Osteoblast (primary cell): Measurements from ENCODE around the gene CD28. TPM values are rescaled to one million over a fixed set of nuclear protein-coding genes. Genes with fewer than 3 reads are reported as not detected.

Experiments
- DNase-seq: peaks from one replicate; pipeline ENCODE4 v3.0.0; 2011; ENCODE audit warnings: low spot score, mixed read lengths; ENCODE audit not compliant: insufficient read length; ENCODE audit errors: missing footprints
- H2AFZ ChIP-seq: 2 replicates; pipeline ENCODE4 v1.6.0; 2011; ENCODE audit warnings: mild to moderate bottlenecking, low read length
- H3K27ac ChIP-seq: 2 replicates; pipeline ENCODE4 v1.5.1; 2011; ENCODE audit warnings: mild to moderate bottlenecking, low read depth, low read length, moderate library complexity
- H3K27me3 ChIP-seq: 2 replicates; pipeline ENCODE4 v1.6.0; 2012; ENCODE audit warnings: mild to moderate bottlenecking, control low read depth, inconsistent platforms, low read length, moderate library complexity; ENCODE audit not compliant: insufficient read depth
- H3K36me3 ChIP-seq: 2 replicates; pipeline ENCODE4 v1.5.1; 2011; ENCODE audit warnings: mild to moderate bottlenecking, low read length, control low read depth, moderate library complexity; ENCODE audit not compliant: insufficient read depth
- H3K4me1 ChIP-seq: 2 replicates; pipeline ENCODE4 v1.5.1; 2011; ENCODE audit warnings: mild to moderate bottlenecking, low read length, control low read depth, moderate library complexity; ENCODE audit not compliant: insufficient read depth
- H3K4me2 ChIP-seq: 2 replicates; pipeline ENCODE4 v1.6.0; 2011; ENCODE audit warnings: mild to moderate bottlenecking, low read length; ENCODE audit not compliant: insufficient read depth
- H3K4me3 ChIP-seq: fragments of 200-600 bp; sonication (generic); 3 replicates; pipeline ENCODE4 v1.5.1; 2012; ENCODE audit warnings: mild to moderate bottlenecking, low read length, inconsistent platforms; ENCODE audit not compliant: insufficient read depth
- H3K79me2 ChIP-seq: 2 replicates; pipeline ENCODE4 v1.6.0; 2012; ENCODE audit warnings: mild to moderate bottlenecking, low read length, control low read depth, inconsistent platforms; ENCODE audit not compliant: insufficient read depth
- H3K9me3 ChIP-seq: 2 replicates; pipeline ENCODE4 v1.5.1; 2011; ENCODE audit warnings: low read depth, low read length, control low read depth
- H4K20me1 ChIP-seq: 2 replicates; pipeline ENCODE4 v1.6.0; 2012; ENCODE audit warnings: mild to moderate bottlenecking, low read length, control low read depth; ENCODE audit not compliant: insufficient read depth
- CTCF ChIP-seq: IDR thresholded peaks from 2 replicates; pipeline ENCODE4 v1.5.1; 2011; ENCODE audit warnings: mild to moderate bottlenecking, low read depth, low read length, moderate library complexity; ENCODE audit errors: extremely low read depth
- total RNA-seq: library from RNA; depleted of rRNA; stranded (reverse); fragments of >200 nt; gene quantifications from 2 replicates; pipeline ENCODE4 v1.2.3, GENCODE V29; 2012

Gene CD28
- total RNA-seq, 1 donor: not detected

GRCh38 chr2:203713381-203713780, 6.9 kb downstream of the CD28 start:
- no peak overlapping the region for H3K27ac ChIP-seq
- DNase-seq: no peak
- no peak overlapping the region for H2AFZ ChIP-seq
- H3K4me1 ChIP-seq: no peaks in the 10 kb centered on the region
- no peaks in the 10 kb centered on the region for H3K36me3 ChIP-seq
- H4K20me1 ChIP-seq: no peaks in the 10 kb centered on the region
- H3K79me2 ChIP-seq: no peaks in the 10 kb centered on the region
- no peak overlapping the region for H3K4me3 ChIP-seq
- H3K9me3 ChIP-seq: no peaks in the 10 kb centered on the region
- H3K4me2 ChIP-seq: no peak overlapping the region
- TF ChIP-seq CTCF: no peak
- H3K27me3 ChIP-seq: no peaks in the 10 kb centered on the region

- Histone ChIP-seq H3K4me1 (no peaks in the 10 kb centered on the region), H3K4me2 (no peak overlapping the region), H3K27me3 (no peaks in the 10 kb centered on the region), H3K36me3 (no peaks in the 10 kb centered on the region), H3K9me3 (no peaks in the 10 kb centered on the region), H2AFZ (no peak overlapping the region), H4K20me1 (no peaks in the 10 kb centered on the region), H3K4me3 (no peak overlapping the region), H3K79me2 (no peaks in the 10 kb centered on the region), H3K27ac (no peak overlapping the region)
- DNase-seq: no peak
- TF ChIP-seq CTCF: no peak
Observed at GRCh38 chr2:203714112-203714511, 7.7 kb downstream of the CD28 start.

GRCh38 chr2:203715744-203716143, 9.3 kb downstream of the CD28 start:
- Histone ChIP-seq H3K9me3 (no peaks in the 10 kb centered on the region), H3K27me3 (no peaks in the 10 kb centered on the region), H2AFZ (peak overlapping the region; percentile 12), H3K4me3 (no peak overlapping the region), H3K4me1 (no peaks in the 10 kb centered on the region), H4K20me1 (no peaks in the 10 kb centered on the region), H3K79me2 (no peaks in the 10 kb centered on the region), H3K4me2 (no peak overlapping the region), H3K27ac (no peak overlapping the region), H3K36me3 (no peaks in the 10 kb centered on the region)
- no peak for TF ChIP-seq CTCF
- no peak for DNase-seq

- DNase-seq: no peak
- Histone ChIP-seq H3K79me2 (no peaks in the 10 kb centered on the region), H4K20me1 (no peaks in the 10 kb centered on the region), H3K27me3 (no peaks in the 10 kb centered on the region), H3K36me3 (no peaks in the 10 kb centered on the region), H3K27ac (no peak overlapping the region), H3K4me3 (no peak overlapping the region), H2AFZ (peak overlapping the region; percentile 39), H3K9me3 (no peaks in the 10 kb centered on the region), H3K4me1 (peaks cover 4% of the 10 kb centered on the region), H3K4me2 (no peak overlapping the region)
- no peak for TF ChIP-seq CTCF
Observed at GRCh38 chr2:203718087-203718486, 11.6 kb downstream of the CD28 start.
